HepG2 (cell line): ENCODE measurements around the gene CIAO3. TPM values are rescaled to one million over a fixed set of nuclear protein-coding genes. Genes with fewer than 3 reads are reported as not detected.
A peak's percentile ranks its signal among the peaks of the same experiment; 100 is the strongest.

ENCODE experiments used
- BHLHE40 ChIP-seq: IDR thresholded peaks from 2 replicates; pipeline ENCODE4 v1.6.1; 2011; ENCODE audit warnings: low read length, improper control_type of control experiment
- HOXA3 ChIP-seq: sonication (generic); formaldehyde crosslinking; IDR thresholded peaks from 2 replicates; pipeline ENCODE4 v1.5.0; 2020; ENCODE audit warnings: missing genetic modification reagents
- PAF1 ChIP-seq: IDR thresholded peaks from 2 replicates; pipeline ENCODE4 v1.6.1; 2016; ENCODE audit warnings: missing genetic modification reagents, missing compliant biosample characterization
- RFX3 ChIP-seq: IDR thresholded peaks from 2 replicates; pipeline ENCODE4 v1.6.1; 2016; ENCODE audit warnings: missing biosample characterization, missing genetic modification reagents
- SMC3 ChIP-seq: IDR thresholded peaks from 2 replicates; pipeline ENCODE4 v1.6.1; 2011; ENCODE audit warnings: low read length, improper control_type of control experiment
- TOE1 ChIP-seq: sonication (generic); formaldehyde crosslinking; IDR thresholded peaks from 2 replicates; pipeline ENCODE4 v1.4.0; 2020; ENCODE audit warnings: mild to moderate bottlenecking, missing genetic modification reagents
- ZC3H13 ChIP-seq: sonication (generic); formaldehyde crosslinking; IDR thresholded peaks from 2 replicates; pipeline ENCODE4 v1.8.1; 2023; ENCODE audit warnings: mild to moderate bottlenecking, missing genetic modification reagents, moderate library complexity
- ZFY ChIP-seq: sonication (generic); formaldehyde crosslinking; IDR thresholded peaks from 2 replicates; pipeline ENCODE4 v1.4.0; 2020; ENCODE audit warnings: missing genetic modification reagents
- ZNF75D ChIP-seq: sonication (generic); formaldehyde crosslinking; IDR thresholded peaks from 2 replicates; pipeline ENCODE4 v1.8.1; 2023; ENCODE audit warnings: missing genetic modification reagents, mild to moderate bottlenecking, borderline replicate concordance
- ZNF761 ChIP-seq: sonication (generic); formaldehyde crosslinking; conservative IDR thresholded peaks from 2 replicates; pipeline ENCODE4 v1.4.0; 2020; ENCODE audit warnings: mild to moderate bottlenecking, missing genetic modification reagents
- ZNF777 ChIP-seq: sonication (generic); formaldehyde crosslinking; IDR thresholded peaks from 2 replicates; pipeline ENCODE4 v1.4.0; 2020; ENCODE audit warnings: missing genetic modification reagents
- polyA plus RNA-seq, 8 experiments: library from polyadenylated mRNA; depleted of rRNA in 3 of 8; stranded (reverse) in 7 of 8; unstranded in 1 of 8; fragments of >200 nt; fragmentation: Illumina TruSeq in 4 of 8; extraction: Trizol in 4 of 8; gene quantifications; 2 replicates each; pipeline versions ENCODE4 v1.2.1 to v1.2.3, GENCODE V29; 2011 to 2016; ENCODE audit warnings: low read depth in 4 of 8, missing spikeins in 1 of 8, mixed read lengths in 1 of 8; ENCODE audit not compliant: insufficient read depth in 1 of 8
- total RNA-seq, 5 experiments: library from RNA; depleted of rRNA; stranded (reverse); fragments of >200 nt; fragmentation: Illumina TruSeq; extraction: Trizol; gene quantifications; 2 replicates each; pipeline ENCODE4 v1.2.3, GENCODE V29; 2016; ENCODE audit warnings: low read depth in 1 of 5
- TF ChIP-seq, protein P1 (sequence below), 2 experiments: sonication (generic) in 1 of 2; formaldehyde crosslinking in 1 of 2; IDR thresholded peaks; 2 replicates each; pipeline versions ENCODE4 v1.6.1 to v1.9.0; 2014 to 2022; ENCODE audit warnings: antibody characterized with exemption in 1 of 2, borderline replicate concordance in 1 of 2, inconsistent platforms in 1 of 2, low read depth in 1 of 2, missing genetic modification reagents in 1 of 2
- TF ChIP-seq, protein P2 (sequence below): IDR thresholded peaks from 2 replicates; pipeline ENCODE4 v1.6.1; 2012; ENCODE audit warnings: inconsistent platforms
- TF ChIP-seq, protein P3 (sequence below): sonication (generic); formaldehyde crosslinking; IDR thresholded peaks from 2 replicates; pipeline ENCODE4 v1.4.0; 2020; ENCODE audit warnings: mild to moderate bottlenecking, low read depth, missing genetic modification reagents
- TF ChIP-seq, protein P4 (sequence below): sonication (generic); formaldehyde crosslinking; IDR thresholded peaks from 2 replicates; pipeline ENCODE4 v1.8.0; 2022; ENCODE audit warnings: missing genetic modification reagents, low read depth, mild to moderate bottlenecking, borderline replicate concordance

CIAO3 gene
- total and polyA plus RNA-seq, 2 of the 13 experiments (the other 11 are each of a cell fraction or from before 2014, with no cell fraction given): 21.7 to 25.0 TPM

DNA sequence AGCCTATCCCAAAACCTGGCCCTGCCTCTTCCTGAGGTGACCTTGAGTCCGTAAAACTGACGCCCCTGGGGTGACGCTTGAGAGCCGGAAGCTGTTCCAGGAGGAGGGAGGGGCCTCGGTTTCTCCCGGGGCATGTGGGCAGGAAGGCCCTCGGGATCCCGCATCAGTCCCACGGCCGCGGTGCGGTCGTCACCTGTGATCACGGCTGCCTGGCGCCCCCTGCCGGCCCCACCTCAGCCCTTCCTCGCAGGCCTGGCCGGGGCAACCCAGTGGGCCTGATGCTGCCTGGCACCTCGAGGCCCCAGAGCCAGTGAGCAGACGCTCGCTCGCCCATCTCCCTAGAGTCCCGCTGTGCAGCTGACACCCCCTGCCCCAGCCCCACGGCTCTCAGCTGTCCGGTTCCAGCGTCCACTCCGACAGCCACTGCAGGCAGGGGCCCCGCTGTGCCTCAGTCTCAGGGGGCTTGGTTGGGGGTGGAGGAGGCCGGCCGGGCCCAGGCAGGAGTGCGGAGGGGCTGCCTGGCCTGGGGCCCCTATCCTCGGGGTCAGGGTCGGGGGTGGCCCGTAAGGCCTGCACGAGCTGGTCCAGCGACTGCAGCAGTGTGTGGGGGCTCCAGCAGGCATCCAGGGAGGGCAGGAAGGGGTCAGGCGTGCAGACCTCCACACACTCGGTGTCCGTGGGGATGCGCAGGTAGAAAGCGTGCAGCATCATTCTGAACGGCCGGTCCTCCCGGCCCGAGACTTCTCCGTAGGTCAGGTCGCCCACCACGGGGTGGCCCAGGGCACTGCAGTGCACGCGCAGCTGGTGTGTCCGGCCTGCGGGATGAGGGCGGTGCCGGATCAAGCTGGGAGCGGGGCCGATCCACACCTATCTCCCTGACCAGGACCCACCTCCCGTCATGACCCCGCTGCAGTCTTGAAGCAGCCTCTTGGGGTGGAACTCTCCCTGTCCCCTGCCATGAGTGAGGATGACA lies 45.1 kb upstream of the CIAO3 start (continued):
- TF ChIP-seq, protein P1, sequence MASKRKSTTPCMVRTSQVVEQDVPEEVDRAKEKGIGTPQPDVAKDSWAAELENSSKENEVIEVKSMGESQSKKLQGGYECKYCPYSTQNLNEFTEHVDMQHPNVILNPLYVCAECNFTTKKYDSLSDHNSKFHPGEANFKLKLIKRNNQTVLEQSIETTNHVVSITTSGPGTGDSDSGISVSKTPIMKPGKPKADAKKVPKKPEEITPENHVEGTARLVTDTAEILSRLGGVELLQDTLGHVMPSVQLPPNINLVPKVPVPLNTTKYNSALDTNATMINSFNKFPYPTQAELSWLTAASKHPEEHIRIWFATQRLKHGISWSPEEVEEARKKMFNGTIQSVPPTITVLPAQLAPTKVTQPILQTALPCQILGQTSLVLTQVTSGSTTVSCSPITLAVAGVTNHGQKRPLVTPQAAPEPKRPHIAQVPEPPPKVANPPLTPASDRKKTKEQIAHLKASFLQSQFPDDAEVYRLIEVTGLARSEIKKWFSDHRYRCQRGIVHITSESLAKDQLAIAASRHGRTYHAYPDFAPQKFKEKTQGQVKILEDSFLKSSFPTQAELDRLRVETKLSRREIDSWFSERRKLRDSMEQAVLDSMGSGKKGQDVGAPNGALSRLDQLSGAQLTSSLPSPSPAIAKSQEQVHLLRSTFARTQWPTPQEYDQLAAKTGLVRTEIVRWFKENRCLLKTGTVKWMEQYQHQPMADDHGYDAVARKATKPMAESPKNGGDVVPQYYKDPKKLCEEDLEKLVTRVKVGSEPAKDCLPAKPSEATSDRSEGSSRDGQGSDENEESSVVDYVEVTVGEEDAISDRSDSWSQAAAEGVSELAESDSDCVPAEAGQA (IDR thresholded peaks at IDR 0.05; ENCODE audit: low read depth): no peak
- TF ChIP-seq, protein P1 (CRISPR knock-in tag; IDR thresholded peaks at IDR 0.05; ENCODE audit: borderline replicate concordance): no peak
- TF ChIP-seq ZNF75D (CRISPR knock-in tag) (no peak), ZC3H13 (peak; percentile 45; the same call in 1 of the 2 replicates), ZNF777 (no peak), SMC3 (peak; percentile 36; the same call in 1 of the 2 replicates), RFX3 (CRISPR knock-in tag) (no peak), TOE1 (CRISPR knock-in tag) (no peak), ZFY (CRISPR knock-in tag) (peak; percentile 44; the same call in 1 of the 2 replicates), ZNF761 (CRISPR knock-in tag) (no peak), HOXA3 (CRISPR knock-in tag) (0 out of 2 replicates have a peak, but pooled peaks have one; percentile 20), PAF1 (CRISPR knock-in tag) (no peak), BHLHE40 (0 out of 2 replicates have a peak, but pooled peaks have one; percentile 22)
- TF ChIP-seq, protein P2, sequence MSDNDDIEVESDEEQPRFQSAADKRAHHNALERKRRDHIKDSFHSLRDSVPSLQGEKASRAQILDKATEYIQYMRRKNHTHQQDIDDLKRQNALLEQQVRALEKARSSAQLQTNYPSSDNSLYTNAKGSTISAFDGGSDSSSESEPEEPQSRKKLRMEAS: peak; percentile 16; the same call in 1 of the 2 replicates
- TF ChIP-seq, protein P3, sequence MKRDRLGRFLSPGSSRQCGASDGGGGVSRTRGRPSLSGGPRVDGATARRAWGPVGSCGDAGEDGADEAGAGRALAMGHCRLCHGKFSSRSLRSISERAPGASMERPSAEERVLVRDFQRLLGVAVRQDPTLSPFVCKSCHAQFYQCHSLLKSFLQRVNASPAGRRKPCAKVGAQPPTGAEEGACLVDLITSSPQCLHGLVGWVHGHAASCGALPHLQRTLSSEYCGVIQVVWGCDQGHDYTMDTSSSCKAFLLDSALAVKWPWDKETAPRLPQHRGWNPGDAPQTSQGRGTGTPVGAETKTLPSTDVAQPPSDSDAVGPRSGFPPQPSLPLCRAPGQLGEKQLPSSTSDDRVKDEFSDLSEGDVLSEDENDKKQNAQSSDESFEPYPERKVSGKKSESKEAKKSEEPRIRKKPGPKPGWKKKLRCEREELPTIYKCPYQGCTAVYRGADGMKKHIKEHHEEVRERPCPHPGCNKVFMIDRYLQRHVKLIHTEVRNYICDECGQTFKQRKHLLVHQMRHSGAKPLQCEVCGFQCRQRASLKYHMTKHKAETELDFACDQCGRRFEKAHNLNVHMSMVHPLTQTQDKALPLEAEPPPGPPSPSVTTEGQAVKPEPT (CRISPR knock-in tag): no peak
- TF ChIP-seq, protein P4, sequence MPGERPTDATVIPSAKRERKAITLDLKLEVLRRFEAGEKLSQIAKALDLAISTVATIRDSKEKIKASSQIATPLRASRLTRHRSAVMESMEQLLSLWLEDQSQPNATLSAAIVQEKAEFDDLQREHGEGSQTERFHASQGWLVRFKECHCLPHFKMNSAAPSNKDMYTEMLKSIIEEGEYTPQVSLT: no peak
